A673 (cell line): ENCODE data around the gene TRIM52. TPM values are rescaled to one million over a fixed set of nuclear protein-coding genes. Genes with fewer than 3 reads are reported as not detected.
"Not testable (repeated sequence)": the region's sequence is repeated elsewhere in the genome, so short reads cannot be mapped to it uniquely, and the experiment has no call there.

Source experiments
- BruUV-seq: library from RNA; stranded (reverse); fragments of 400-500 nt; replicated peaks from 2 replicates; lab custom pipeline; 2021; lab: Mats Ljungman, UMichigan
- CTCF ChIA-PET: fragments of 300-600 bp; sonication (Branson Sonifier 250); formaldehyde crosslinking; loops from one replicate; lab custom pipeline; 2022; ENCODE audit warnings: antibody characterized with exemption; lab: Charles Lee
- POLR2A ChIA-PET: fragments of 300-600 bp; sonication (Branson Sonifier 250); formaldehyde crosslinking; loops from one replicate; lab custom pipeline; 2022; ENCODE audit warnings: antibody characterized with exemption; ENCODE audit not compliant: low non-redundant PET; lab: Charles Lee
- DNase-seq: peaks from one replicate; pipeline ENCODE4 v3.0.0-alpha.2; 2015; ENCODE audit warnings: low spot score
- H3K27ac ChIP-seq: fragments of 200-600 bp; sonication (generic); 2 replicates; pipeline ENCODE4 v1.5.1; 2016; ENCODE audit warnings: mixed run types, low read depth, mild to moderate bottlenecking, mixed read lengths, antibody characterized with exemption, low read length; ENCODE audit not compliant: poor library complexity, severe bottlenecking
- H3K27me3 ChIP-seq: fragments of 200-600 bp; sonication (generic); replicated peaks from 2 replicates; pipeline ENCODE4 v1.6.1; 2017; ENCODE audit warnings: mixed run types, low read depth, mild to moderate bottlenecking, mixed read lengths, antibody characterized with exemption, low read length; ENCODE audit not compliant: insufficient read depth, poor library complexity
- H3K36me3 ChIP-seq: fragments of 200-600 bp; sonication (generic); 2 replicates; pipeline ENCODE4 v1.6.1; 2016; ENCODE audit warnings: mixed run types, mild to moderate bottlenecking, mixed read lengths, antibody characterized with exemption, low read length; ENCODE audit not compliant: insufficient read depth, poor library complexity, severe bottlenecking
- H3K4me1 ChIP-seq: fragments of 200-600 bp; sonication (generic); 2 replicates; pipeline ENCODE4 v1.6.1; 2017; ENCODE audit warnings: mixed run types, mild to moderate bottlenecking, mixed read lengths, antibody characterized with exemption, low read length; ENCODE audit not compliant: insufficient read depth, poor library complexity, severe bottlenecking
- H3K4me3 ChIP-seq: fragments of 200-600 bp; sonication (generic); 2 replicates; pipeline ENCODE4 v1.5.1; 2016; ENCODE audit warnings: low read depth, mixed run types, mild to moderate bottlenecking, mixed read lengths, low read length; ENCODE audit not compliant: poor library complexity, severe bottlenecking
- H3K9me3 ChIP-seq: fragments of 200-600 bp; sonication (generic); 2 replicates; pipeline ENCODE4 v1.6.1; 2016; ENCODE audit warnings: mixed run types, low read depth, mild to moderate bottlenecking, mixed read lengths, antibody characterized with exemption, low read length; ENCODE audit not compliant: poor library complexity, severe bottlenecking
- EZH2 ChIP-seq: fragments of 200-600 bp; sonication (generic); IDR thresholded peaks from 2 replicates; pipeline ENCODE4 v1.6.1; 2017; ENCODE audit warnings: borderline replicate concordance, low read depth, mild to moderate bottlenecking, mixed read lengths, antibody characterized with exemption, low read length; ENCODE audit not compliant: poor library complexity, severe bottlenecking
- intact Hi-C: fragments of 100-400 bp; cut with micrococcal nuclease; formaldehyde crosslinking; loops from one replicate; pipeline ENCODE4 v1.10.0; 2022; ENCODE audit not compliant: unreplicated experiment
- total RNA-seq: library from RNA; stranded (reverse); gene quantifications from 2 replicates; pipeline ENCODE4 v1.2.3, GENCODE V29; 2021
- TF ChIP-seq, protein P1 (sequence below): fragments of 300-800, 200-600 bp; sonication (generic); conservative IDR thresholded peaks from 2 replicates; pipeline ENCODE4 v1.5.1; 2017; ENCODE audit warnings: low read depth, mild to moderate bottlenecking, antibody characterized with exemption, low read length, moderate library complexity, mixed read lengths

Gene TRIM52
- total RNA-seq, 1 experiment from 2014 or later = 7.3 TPM

DNA sequence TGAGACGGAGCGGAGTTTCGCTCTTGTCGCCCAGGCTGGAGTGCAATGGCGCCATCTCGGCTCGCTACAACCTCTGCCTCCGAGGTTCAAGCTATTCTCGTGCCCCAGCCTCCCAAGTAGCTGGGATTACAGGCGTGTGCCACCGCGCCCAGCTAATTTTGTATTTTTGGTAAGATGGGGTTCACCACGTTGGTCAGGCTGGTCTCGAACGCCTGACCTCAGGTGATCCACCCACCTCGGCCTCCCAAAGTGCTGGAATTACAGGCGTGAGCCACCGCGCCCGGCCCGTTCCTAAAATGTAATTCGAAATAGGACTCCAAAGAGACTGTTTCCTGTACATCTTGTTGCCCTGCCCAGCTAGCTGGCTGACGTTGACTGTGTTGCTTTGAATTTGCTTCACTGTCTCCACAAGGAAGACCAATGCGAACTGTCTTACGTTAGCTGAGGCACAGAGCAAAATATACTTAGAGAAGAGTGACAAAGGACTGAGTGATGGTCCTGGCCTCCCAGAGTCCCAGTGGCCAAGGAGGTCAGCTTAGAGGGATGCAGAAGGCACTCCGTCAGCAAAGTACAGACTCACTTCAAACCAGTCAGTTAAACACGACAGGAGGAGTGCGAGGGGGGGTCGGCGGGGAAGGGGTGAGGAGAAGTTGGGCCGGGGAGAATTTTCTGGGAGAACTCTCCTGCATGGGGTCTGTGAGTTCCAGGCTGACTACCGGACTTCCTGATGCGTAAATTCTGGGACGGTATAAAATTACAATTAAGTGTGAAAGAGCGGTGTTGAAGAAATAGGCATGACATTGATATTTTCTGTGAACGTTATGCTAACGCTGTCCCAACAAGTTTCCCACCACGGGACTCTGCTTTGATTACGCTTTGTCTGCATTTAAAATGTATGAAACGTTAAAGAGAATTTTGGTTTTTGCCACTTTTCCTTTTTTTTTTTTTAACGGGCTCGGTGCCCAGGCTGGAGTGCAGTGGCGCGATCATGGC lies 44.6 kb downstream of the TRIM52 start:
- POLR2A ChIA-PET = interaction anchor here (0.7 kb wide), 1 partner anchor 19 kb away, joined by 3 read pairs; no protein-coding TSS in a partner anchor
- Histone ChIP-seq H3K4me1 (no peaks in the 10 kb centered on the region), H3K36me3 (no peaks in the 10 kb centered on the region), H3K27ac (peak overlapping the region; percentile 37), H3K27me3 (no peaks in the 10 kb centered on the region), H3K4me3 (peak overlapping the region; percentile 63), H3K9me3 (no peaks in the 10 kb centered on the region)
- no TSS peak for BruUV-seq
- TF ChIP-seq, protein P1, sequence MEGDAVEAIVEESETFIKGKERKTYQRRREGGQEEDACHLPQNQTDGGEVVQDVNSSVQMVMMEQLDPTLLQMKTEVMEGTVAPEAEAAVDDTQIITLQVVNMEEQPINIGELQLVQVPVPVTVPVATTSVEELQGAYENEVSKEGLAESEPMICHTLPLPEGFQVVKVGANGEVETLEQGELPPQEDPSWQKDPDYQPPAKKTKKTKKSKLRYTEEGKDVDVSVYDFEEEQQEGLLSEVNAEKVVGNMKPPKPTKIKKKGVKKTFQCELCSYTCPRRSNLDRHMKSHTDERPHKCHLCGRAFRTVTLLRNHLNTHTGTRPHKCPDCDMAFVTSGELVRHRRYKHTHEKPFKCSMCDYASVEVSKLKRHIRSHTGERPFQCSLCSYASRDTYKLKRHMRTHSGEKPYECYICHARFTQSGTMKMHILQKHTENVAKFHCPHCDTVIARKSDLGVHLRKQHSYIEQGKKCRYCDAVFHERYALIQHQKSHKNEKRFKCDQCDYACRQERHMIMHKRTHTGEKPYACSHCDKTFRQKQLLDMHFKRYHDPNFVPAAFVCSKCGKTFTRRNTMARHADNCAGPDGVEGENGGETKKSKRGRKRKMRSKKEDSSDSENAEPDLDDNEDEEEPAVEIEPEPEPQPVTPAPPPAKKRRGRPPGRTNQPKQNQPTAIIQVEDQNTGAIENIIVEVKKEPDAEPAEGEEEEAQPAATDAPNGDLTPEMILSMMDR = no peak
- TF ChIP-seq EZH2 = no peak
- DNase-seq = peak; percentile 60
- CTCF ChIA-PET = no interaction called here
- intact Hi-C loops = no loop called here

DNA sequence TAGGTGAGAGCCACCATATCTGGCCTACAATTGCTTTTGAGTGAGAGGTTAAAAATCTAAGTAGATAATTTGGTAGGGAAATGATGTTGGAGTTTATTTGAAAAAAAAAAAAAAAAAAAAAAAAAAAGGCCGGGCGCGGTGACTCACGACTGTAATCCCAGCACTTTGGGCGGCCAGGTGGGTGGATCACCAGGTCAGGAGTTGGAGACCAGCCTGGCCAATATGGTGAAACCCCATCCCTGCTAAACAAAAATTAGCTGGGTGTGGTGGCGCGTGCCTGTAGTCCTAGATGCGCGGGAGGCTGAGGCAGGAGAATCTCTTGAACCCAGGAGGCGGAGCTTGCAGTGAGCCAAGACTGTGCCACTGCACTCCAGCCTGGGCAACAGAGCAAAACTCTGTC lies 46.7 kb downstream of the TRIM52 start:
- H3K4me1 ChIP-seq, H3K4me3 ChIP-seq, H3K27me3 ChIP-seq, DNase-seq, CTCF ChIA-PET, H3K27ac ChIP-seq, POLR2A ChIA-PET, H3K9me3 ChIP-seq, BruUV-seq, H3K36me3 ChIP-seq, intact Hi-C loops: not testable (repeated sequence)

DNA sequence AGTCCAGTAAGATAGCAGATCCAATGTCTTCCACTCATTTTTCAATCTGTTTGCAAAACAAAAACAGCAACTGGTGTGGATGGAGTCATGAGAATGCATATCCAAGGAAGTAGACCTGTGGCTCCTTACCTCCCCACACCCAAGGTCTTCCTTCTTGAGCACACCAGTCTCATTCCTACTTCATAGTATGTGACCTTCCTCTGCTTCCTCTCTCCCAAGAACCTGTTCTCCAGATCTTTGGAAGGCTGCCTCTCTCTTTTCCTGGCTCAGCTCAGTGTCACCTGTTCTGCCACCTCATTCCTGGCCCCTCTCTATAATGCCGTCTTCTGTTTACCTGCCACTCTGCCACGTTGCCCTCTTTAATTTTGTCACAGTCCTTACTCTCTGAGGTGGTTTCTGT lies 48.0 kb downstream of the TRIM52 start:
- Histone ChIP-seq H3K4me1 (no peaks in the 10 kb centered on the region), H3K27ac (no peak overlapping the region), H3K27me3 (no peaks in the 10 kb centered on the region), H3K9me3 (no peaks in the 10 kb centered on the region), H3K4me3 (no peak overlapping the region), H3K36me3 (no peaks in the 10 kb centered on the region)
- ChIA-PET POLR2A (no interaction called here), CTCF (no interaction called here)
- no peak for DNase-seq
- intact Hi-C loops = no loop called here
- no TSS peak for BruUV-seq
- no peak for TF ChIP-seq EZH2
- TF ChIP-seq, protein P1 = no peak
